Activated naive CD4-positive, alpha-beta T cell treated with anti-CD3 and anti-CD28 coated beads, Interleukin-2, amount 10 ng/mL, durations not matched to agents 7 days and 5 days (primary cell): ENCODE measurements around the gene TUBGCP6.
A peak's percentile ranks its signal among the peaks of the same experiment; 100 is the strongest.

ENCODE experiments used
- CTCF ChIA-PET: fragments of 350-600 bp; sonication (Branson Sonifier 250); formaldehyde crosslinking; loops from one replicate; lab custom pipeline; 2021; ENCODE audit warnings: antibody characterized with exemption; lab: Charles Lee
- DNase-seq: peaks from one replicate; pipeline ENCODE4 v3.0.0-alpha.2; 2020
- H3K27ac Mint-ChIP-seq: one replicate; pipeline ENCODE4 v1.8.0; 2021; ENCODE audit warnings: mild to moderate bottlenecking, moderate library complexity, mixed read lengths
- H3K27me3 Mint-ChIP-seq: one replicate; pipeline ENCODE4 v1.8.0; 2021; ENCODE audit warnings: mild to moderate bottlenecking, mixed read lengths
- H3K36me3 Mint-ChIP-seq: one replicate; pipeline ENCODE4 v1.8.0; 2021; ENCODE audit warnings: mixed read lengths
- H3K4me1 Mint-ChIP-seq: one replicate; pipeline ENCODE4 v1.8.0; 2021; ENCODE audit warnings: mixed read lengths
- H3K4me3 Mint-ChIP-seq: one replicate; pipeline ENCODE4 v1.8.0; 2021; ENCODE audit warnings: mild to moderate bottlenecking, moderate library complexity, mixed read lengths
- H3K9me3 Mint-ChIP-seq: one replicate; pipeline ENCODE4 v1.8.0; 2021; ENCODE audit warnings: mixed read lengths

TUBGCP6 gene

DNA sequence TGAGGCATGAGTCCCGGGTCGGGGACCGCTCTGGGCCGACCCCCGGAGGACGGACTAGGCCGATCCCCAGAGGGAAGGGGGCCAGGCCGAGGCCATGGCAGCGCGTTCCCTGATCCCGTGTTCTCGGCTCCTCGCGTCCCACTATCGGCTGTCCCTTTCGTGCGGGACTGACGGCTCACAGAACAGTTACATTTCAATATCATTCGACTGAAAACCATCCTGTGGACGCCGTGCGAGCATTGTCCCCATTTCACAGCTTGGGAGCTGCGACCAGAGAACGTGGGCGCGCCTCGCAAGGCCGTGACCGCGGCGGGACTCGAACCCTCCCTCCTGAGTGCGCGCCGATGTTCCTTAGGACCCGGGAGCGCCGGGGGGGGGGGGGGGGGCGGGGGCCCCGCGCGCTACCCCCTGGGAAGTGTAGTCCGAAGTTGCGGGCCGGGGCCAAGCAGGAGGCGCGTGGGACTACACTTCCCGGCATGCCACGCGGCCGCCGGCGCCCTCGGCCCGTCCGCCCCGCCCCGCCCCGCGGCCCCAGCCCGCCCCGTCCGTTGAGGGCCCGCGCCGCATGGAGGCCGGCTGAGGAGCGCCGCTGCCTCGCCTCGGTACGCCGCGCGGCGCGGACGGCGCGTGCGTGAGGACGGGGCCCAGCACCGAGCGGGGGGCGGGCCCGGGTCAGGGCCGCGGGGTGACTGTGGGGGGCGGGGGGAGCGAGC lies 59.3 kb downstream of the TUBGCP6 start, which contains the start of gene TRABD:
TRABD (plus strand) TSS at position 539 of the 713 bp plus-strand sequence. CDS start 7,148 bp downstream, outside the sequence.
- H3K4me3 Mint-ChIP-seq: peak within 1 kb of the TSS; percentile 90
- peak within 1 kb of the TSS; percentile 90 for H3K27ac Mint-ChIP-seq
- peak; percentile 91 for DNase-seq
- CTCF ChIA-PET: no interaction called here
- peaks cover 9% of the 10 kb centered on the region for H3K36me3 Mint-ChIP-seq
- peaks cover 36% of the 10 kb centered on the region for H3K4me1 Mint-ChIP-seq
- no peaks in the 10 kb centered on the region for H3K9me3 Mint-ChIP-seq
- H3K27me3 Mint-ChIP-seq: peaks cover 20% of the 10 kb centered on the region

DNA sequence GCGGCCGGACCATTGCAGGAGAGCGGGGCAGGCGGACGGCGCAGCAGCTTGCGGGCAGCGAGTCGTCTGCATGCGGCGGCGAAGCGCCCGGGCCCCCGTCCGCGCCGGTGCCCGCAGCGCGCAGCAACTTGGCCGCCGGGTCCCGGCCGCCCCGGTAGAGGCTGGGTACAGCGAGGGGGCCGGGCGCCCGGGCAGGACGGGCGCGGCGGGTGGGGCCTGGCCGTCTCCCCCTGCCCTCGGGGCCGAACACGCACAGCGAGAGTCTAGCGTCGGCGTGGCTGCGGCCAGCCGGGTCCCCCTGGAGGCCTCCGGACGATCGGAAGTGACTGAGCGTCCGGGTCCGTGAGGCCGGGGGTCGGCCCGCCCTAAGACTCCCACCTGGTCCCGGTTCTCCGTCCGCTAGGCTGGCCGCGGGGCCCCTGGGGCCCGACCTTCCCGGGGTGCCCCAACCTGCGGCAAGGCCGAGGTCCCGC lies 59.9 kb downstream of the TUBGCP6 start:
- peaks cover 9% of the 10 kb centered on the region for H3K36me3 Mint-ChIP-seq
- no peak for DNase-seq
- peaks cover 24% of the 10 kb centered on the region for H3K27me3 Mint-ChIP-seq
- CTCF ChIA-PET: no interaction called here
- H3K27ac Mint-ChIP-seq: no peak overlapping the region
- H3K9me3 Mint-ChIP-seq: no peaks in the 10 kb centered on the region
- H3K4me1 Mint-ChIP-seq: peaks cover 34% of the 10 kb centered on the region
- no peak overlapping the region for H3K4me3 Mint-ChIP-seq

DNA sequence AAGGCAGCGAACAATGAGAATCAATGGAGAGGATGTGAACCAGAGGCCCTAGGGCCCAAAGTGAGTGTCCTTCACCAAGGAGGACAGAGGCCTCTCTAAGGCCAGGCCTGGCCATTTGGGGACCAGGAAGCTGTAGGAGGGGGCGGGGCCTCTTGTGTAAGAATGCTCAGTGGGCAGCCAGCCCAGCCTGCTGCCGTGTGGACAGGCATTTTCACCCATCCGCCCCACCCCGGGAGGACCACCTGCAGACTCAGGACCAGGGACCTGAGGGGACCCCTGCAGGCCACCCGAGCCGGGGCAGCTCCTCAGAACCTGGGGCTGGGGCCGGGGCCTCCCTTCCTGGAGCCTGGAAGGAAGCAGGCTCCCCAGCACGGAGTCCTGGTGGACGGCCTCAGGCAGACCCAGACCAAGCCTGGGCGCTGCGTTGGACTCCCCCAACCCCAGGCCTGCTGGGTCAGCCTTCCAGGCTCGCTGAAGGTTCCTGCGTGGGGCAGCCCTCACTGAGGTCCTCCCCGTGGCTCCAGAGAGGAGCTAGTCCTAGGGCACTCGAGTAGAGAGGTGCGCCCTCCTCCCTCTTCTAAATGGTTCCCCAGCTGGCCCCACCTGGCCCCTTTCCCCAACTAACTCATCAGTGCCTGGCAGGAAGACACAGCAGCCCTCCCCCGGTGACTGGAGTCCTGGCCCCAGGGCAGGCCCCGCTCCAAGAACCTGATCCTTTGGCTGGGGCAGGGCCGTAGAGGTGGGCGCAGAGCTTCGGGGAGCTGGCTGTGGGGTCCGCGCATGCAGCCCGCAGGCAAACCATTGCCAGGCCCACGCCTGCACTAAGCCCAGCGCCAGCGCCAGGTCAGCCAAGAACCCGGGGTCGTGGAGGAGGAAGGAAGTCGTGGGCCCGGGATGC lies 60.6 kb downstream of the TUBGCP6 start:
- Mint-ChIP-seq H3K4me1 (peaks cover 32% of the 10 kb centered on the region), H3K27ac (no peak overlapping the region), H3K36me3 (peaks cover 7% of the 10 kb centered on the region), H3K27me3 (peaks cover 25% of the 10 kb centered on the region), H3K4me3 (peak overlapping the region; percentile 62), H3K9me3 (no peaks in the 10 kb centered on the region)
- CTCF ChIA-PET: no interaction called here
- no peak for DNase-seq

DNA sequence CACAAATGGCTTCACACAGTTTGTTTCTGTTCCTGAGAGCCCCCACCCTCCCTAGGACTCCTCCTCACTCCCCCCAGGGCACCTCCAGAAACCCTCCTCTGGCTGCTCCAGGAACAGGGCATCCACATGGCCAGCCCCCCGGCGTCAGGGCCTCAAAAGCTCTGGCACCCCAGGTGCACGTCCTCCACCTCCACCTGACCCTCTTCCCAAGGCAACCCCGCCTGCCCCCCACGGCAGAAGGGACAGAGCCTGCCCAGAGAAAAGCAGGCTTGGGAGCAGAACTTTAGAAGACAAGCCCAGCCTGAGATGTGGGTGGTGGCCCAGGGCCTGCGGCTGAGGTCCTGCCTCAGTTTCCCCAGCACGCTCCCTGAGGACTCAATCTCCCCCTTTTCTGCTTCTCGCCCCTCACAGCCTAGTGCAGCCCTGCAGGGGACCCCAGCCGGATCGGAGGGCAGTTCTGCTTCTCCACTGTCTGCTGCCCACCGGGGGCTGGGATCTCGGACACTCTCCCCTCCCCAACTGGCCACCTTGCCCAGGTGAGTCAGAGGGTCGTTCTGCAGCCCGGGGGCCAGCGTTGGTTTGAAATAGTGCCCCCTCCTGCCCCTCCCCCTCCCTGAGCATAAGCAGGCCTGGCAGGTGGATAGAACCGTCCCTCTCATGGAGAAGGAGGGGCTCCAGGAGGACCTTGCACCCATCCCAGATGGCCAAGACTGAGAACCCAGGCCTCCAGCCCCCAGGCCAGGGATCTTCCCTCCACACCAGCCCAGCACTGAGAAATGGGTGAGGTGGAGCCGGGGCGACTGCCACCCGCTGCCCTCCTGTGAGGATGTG lies 61.5 kb downstream of the TUBGCP6 start:
- H3K27ac Mint-ChIP-seq: no peak overlapping the region
- H3K36me3 Mint-ChIP-seq: peaks cover 7% of the 10 kb centered on the region
- H3K27me3 Mint-ChIP-seq: peaks cover 34% of the 10 kb centered on the region
- CTCF ChIA-PET: no interaction called here
- H3K4me3 Mint-ChIP-seq: peak overlapping the region; percentile 23
- peaks cover 23% of the 10 kb centered on the region for H3K4me1 Mint-ChIP-seq
- DNase-seq: no peak
- no peaks in the 10 kb centered on the region for H3K9me3 Mint-ChIP-seq

DNA sequence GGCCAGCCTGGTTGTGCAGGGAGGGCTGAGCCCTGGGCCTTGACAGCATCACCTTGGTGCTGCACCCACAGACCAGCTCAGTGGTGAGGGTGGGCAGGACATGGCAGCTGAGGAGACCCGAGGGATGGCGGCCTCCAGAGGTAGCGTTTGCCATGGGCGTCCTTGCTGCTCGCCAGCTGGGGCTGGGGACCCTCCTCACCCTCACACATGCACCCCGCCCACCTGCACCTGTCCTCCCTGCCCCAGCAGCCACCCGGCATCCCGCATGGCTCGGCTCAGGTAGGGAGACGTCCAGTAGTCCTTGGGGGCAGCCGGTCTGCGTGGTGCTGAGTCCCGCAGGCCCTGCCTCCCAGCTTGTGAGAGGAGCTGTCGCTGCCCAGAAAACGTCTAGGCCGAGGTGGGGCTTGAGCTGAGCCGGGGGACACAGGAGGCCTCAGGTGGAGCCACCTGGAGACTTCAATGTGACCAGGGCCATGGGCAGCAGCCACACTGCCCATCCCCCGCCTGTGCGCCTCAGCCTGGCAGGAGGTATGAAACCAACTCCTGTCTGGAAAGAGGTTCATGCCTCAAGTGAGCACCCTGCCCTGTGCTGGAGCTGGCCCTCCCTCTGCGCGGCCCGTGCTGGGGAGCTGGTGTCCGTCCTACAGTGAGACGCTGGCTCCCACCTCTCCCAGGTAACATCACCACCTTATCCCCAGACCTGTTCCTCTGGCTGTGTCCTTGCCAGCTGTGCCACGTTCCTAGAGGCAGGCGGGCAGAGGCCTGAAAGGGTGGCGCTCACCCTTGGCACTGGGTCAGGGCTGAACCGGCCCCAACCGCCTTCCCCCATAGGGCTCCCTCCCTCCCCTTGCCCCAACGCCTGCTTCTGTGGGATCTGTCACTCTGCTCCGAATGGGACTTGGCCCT lies 62.4 kb downstream of the TUBGCP6 start:
- Mint-ChIP-seq H3K27ac (no peak overlapping the region), H3K9me3 (no peaks in the 10 kb centered on the region), H3K4me1 (peaks cover 17% of the 10 kb centered on the region), H3K27me3 (peaks cover 39% of the 10 kb centered on the region), H3K36me3 (peaks cover 4% of the 10 kb centered on the region), H3K4me3 (no peak overlapping the region)
- CTCF ChIA-PET: no interaction called here
- no peak for DNase-seq

DNA sequence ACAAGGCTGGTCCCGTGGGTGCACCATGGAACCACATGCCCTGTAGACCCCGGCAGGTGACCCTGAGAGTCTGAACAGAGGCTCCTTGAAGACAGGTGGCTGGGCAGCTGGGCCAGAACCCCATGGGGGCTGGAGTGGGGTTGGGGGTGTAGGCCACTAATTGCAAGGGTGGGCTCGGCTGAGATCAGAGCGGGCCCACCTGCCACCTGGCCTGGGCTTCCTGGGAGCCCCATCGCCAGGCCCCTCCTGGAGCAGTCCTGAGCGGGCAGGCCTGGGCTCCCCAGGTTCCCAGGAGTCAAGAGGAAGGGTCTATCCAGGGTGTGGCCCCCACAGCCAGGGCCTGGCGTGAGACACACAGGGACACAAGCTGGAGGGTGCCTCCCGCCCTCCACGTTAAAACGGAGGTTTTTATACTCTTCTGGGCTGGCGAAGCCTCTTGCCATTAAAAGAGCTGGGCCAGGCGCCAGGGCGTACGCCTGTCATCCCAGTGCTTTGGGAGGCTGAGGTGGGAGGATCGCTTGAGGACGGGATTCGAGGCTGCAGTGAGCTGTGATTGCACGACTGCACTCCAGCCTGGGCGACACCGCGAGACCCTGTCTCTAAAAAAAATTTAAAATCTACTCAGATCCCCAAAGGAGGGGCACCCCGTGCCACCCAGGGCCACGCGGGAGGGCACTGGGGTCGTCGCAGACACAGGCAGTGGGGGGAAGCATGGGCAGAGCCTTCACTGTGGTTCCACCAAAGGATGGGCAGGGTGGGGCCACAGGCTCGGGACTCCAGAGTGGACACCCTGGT lies 63.9 kb downstream of the TUBGCP6 start:
- Mint-ChIP-seq H3K9me3 (no peaks in the 10 kb centered on the region), H3K36me3 (no peaks in the 10 kb centered on the region), H3K4me3 (no peak overlapping the region), H3K4me1 (peaks cover 10% of the 10 kb centered on the region), H3K27ac (no peak overlapping the region), H3K27me3 (peaks cover 52% of the 10 kb centered on the region)
- CTCF ChIA-PET: no interaction called here
- no peak for DNase-seq

DNA sequence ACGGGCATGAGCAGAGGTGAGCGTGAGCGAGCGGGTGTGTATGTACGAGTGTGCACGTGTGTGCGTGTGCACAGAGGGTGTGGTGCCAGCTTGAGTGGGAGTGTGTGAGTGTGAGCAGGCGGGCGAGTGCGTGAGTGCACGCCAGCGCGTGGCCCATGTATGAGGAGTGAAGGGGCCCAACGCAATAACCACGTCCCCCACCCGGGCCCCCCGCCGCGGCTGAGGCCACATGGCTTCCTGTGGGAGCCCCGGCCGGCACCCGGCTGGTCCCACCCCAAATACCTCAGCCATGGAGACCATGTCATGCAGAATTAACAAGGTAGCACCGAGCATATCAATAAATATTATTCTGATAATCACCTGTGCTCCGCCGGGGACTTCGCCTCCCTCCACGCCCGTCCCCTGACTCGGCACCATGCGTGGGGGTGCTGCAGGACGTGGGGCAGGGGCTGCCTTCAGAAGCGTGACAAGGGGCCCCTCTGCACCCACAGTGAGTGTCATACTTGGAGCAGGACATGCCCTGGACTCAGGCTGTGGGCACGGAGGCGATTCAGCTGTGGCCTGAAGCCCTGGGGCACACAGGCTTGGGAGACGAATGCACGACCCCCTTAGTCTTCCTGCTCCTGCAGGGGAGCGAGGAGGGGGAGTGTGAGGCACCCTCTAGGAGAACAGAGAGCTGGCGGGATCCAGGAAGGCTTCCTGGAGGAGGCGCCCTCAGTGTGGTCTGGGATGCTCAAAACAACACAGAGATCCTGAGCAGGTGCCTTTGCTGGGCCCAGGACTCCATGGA lies 64.7 kb downstream of the TUBGCP6 start:
- Mint-ChIP-seq H3K27ac (no peak overlapping the region), H3K27me3 (peaks cover 55% of the 10 kb centered on the region), H3K4me1 (peaks cover 8% of the 10 kb centered on the region), H3K9me3 (no peaks in the 10 kb centered on the region), H3K4me3 (no peak overlapping the region), H3K36me3 (no peaks in the 10 kb centered on the region)
- DNase-seq: no peak
- CTCF ChIA-PET: no interaction called here

DNA sequence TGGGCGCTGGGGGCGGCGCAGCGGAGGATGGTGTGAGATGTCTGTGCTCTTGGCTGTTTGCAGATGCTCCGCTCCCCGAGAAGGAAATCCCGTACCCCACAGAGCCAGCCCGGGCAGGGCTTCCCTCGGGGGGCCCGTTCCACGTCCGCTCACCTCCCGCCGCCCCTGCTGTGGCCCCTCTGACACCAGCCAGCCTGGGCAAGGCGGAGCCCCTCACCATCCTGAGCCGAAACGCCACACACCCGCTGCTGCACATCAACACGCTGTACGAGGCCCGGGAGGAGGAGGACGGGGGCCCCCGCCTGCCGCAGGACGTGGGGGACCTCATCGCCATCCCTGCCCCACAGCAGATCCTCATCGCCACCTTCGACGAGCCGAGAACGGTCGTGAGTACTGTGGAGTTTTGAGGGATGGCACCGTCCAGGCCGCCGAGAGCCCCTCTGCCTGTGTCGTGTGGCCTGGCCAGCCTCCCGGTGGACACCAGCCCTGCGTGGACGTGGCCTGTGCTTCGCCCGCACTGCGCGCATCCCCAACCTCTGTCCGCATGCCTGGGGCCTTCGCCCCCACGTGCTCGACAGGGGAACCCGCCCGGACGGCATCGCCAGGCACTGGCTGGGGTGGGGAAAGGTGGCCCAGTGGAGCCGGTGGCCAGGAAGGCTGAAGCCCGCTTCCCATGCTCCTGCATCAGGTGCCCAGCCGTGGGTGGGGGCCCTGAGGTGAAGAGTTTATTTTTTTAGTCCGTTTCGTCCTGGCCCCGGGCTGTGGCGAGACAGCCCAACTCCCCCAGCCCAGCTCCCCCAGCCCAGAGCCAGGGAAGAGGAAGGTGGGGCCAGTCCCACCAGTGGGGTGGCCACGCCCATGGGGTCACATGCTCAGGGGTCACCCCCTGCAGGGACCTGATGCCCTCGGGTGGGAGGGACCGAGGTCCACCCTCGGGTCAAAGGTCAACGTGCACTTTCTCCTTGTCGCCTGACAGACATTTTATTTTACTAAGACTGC lies 65.7 kb downstream of the TUBGCP6 start:
- CTCF ChIA-PET: no interaction called here
- no peak overlapping the region for H3K27ac Mint-ChIP-seq
- no peaks in the 10 kb centered on the region for H3K9me3 Mint-ChIP-seq
- no peaks in the 10 kb centered on the region for H3K36me3 Mint-ChIP-seq
- H3K27me3 Mint-ChIP-seq: peaks cover 59% of the 10 kb centered on the region
- peaks cover 4% of the 10 kb centered on the region for H3K4me1 Mint-ChIP-seq
- H3K4me3 Mint-ChIP-seq: no peak overlapping the region
- DNase-seq: no peak

DNA sequence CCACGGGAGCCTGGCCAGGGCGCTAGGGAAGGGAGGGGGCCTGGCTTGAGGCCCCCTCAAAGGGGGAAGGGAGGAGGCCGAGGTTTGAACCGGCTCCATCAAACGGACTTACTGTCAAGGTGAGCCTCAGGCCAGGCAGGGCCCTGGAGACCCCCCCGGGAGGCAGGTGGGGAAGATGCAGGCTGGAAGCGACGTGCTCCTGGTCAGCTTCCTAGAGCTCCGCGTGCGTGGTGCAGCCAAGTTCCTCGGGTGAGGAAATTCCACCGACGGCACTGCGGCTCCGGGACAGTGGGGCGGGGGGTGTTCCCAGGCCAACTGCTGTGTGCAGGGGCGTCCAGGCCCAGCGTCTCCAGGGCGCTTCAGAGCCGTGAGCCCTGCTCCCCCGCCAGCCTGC lies 66.4 kb downstream of the TUBGCP6 start:
- peaks cover 4% of the 10 kb centered on the region for H3K4me1 Mint-ChIP-seq
- no peak overlapping the region for H3K27ac Mint-ChIP-seq
- peaks cover 61% of the 10 kb centered on the region for H3K27me3 Mint-ChIP-seq
- no peak overlapping the region for H3K4me3 Mint-ChIP-seq
- DNase-seq: no peak
- no peaks in the 10 kb centered on the region for H3K36me3 Mint-ChIP-seq
- CTCF ChIA-PET: no interaction called here
- H3K9me3 Mint-ChIP-seq: no peaks in the 10 kb centered on the region

DNA sequence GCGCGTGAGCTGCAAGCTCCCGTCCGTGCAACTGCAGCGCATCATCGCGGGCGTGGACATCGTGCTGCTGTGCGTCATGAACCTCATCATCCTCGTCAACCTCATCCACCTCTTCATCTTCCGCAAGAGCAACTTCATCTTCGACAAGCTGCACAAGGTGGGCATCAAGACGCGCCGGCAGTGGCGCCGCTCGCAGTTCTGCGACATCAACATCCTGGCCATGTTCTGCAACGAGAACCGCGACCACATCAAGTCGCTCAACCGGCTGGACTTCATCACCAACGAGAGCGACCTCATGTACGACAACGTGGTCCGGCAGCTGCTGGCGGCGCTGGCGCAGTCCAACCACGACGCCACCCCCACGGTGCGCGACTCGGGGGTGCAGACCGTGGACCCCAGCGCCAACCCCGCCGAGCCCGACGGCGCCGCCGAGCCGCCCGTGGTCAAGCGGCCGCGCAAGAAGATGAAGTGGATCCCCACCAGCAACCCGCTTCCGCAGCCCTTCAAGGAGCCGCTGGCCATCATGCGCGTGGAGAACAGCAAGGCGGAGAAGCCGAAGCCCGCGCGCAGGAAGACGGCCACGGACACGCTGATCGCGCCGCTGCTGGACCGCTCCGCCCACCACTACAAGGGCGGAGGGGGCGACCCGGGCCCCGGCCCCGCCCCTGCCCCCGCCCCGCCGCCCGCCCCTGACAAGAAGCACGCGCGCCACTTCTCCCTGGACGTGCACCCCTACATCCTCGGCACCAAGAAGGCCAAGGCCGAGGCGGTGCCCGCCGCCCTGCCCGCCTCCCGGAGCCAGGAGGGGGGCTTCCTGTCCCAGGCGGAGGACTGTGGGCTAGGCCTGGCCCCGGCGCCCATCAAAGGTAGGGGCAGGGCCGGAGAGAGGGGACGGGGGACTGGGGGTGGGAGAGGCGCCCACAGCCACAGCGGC lies 67.0 kb downstream of the TUBGCP6 start:
- Mint-ChIP-seq H3K27me3 (peaks cover 63% of the 10 kb centered on the region), H3K27ac (no peak overlapping the region), H3K4me3 (no peak overlapping the region), H3K4me1 (peaks cover 4% of the 10 kb centered on the region), H3K9me3 (no peaks in the 10 kb centered on the region), H3K36me3 (no peaks in the 10 kb centered on the region)
- no peak for DNase-seq
- CTCF ChIA-PET: no interaction called here
